ENCODE measurements around the gene TENM4. TPM values are rescaled to one million over a fixed set of nuclear protein-coding genes. Genes with fewer than 3 reads are reported as not detected.

TENM4 gene
- total RNA-seq, 4 donors from 2014 or later = 5.5 to 12.3 (median 8.9) TPM

GRCh38 chr11:78669249-78669648 lies 771.6 kb downstream of the TENM4 start:
- H3K4me3 ChIP-seq = no peak overlapping the region
- TF ChIP-seq CTCF (IDR thresholded peaks at IDR 0.05) (no peak), POLR2A (IDR thresholded peaks at IDR 0.05) (no peak), EP300 (IDR thresholded peaks at IDR 0.05) (no peak), POLR2AphosphoS5 (IDR thresholded peaks at IDR 0.05) (no peak)
- H3K36me3 ChIP-seq = peaks cover 0 to 29% of the 10 kb centered on the region in 2 donors
- H3K27me3 ChIP-seq = no peaks in the 10 kb centered on the region
- no peaks in the 10 kb centered on the region for H3K4me1 ChIP-seq
- ATAC-seq = no peak
- no peaks in the 10 kb centered on the region for H3K9me3 ChIP-seq
- WGBS, 2 donors (ENCODE audit: low coverage in 1 of 2) = 100% methylated on average over 1 of the region's 17 CpGs
- no peak overlapping the region for H3K27ac ChIP-seq

- Histone ChIP-seq H3K9me3 (no peaks in the 10 kb centered on the region), H3K27ac (no peak overlapping the region), H3K27me3 (no peaks in the 10 kb centered on the region), H3K4me1 (no peaks in the 10 kb centered on the region), H3K4me3 (no peak overlapping the region), H3K36me3 (peaks cover 0 to 29% of the 10 kb centered on the region in 2 donors)
- WGBS, 2 donors (ENCODE audit: low coverage in 1 of 2) = 75% methylated on average over 2 of the region's 2 CpGs; no CpG with 5 or more reads in 1 of the 2 donors
- ATAC-seq = no peak
- TF ChIP-seq POLR2A (IDR thresholded peaks at IDR 0.05) (no peak), EP300 (IDR thresholded peaks at IDR 0.05) (no peak), POLR2AphosphoS5 (IDR thresholded peaks at IDR 0.05) (no peak), CTCF (IDR thresholded peaks at IDR 0.05) (no peak)
Observed at GRCh38 chr11:78667461-78667860, 773.4 kb downstream of the TENM4 start.

- ATAC-seq = no peak
- Histone ChIP-seq H3K4me1 (no peaks in the 10 kb centered on the region), H3K36me3 (peaks cover 0 to 24% of the 10 kb centered on the region in 2 donors)
Observed at GRCh38 chr11:78666675-78667160, 774.1 kb downstream of the TENM4 start.

GRCh38 chr11:78664636-78665035 lies 776.2 kb downstream of the TENM4 start:
- H3K4me3 ChIP-seq = no peak overlapping the region
- H3K9me3 ChIP-seq = no peaks in the 10 kb centered on the region
- H3K36me3 ChIP-seq = peaks cover 0 to 5% of the 10 kb centered on the region in 2 donors
- ATAC-seq = no peak
- H3K27me3 ChIP-seq = no peaks in the 10 kb centered on the region
- WGBS, 2 donors (ENCODE audit: low coverage in 1 of 2) = 82 to 100% methylated on average over 1 of the region's 1 CpG
- no peaks in the 10 kb centered on the region for H3K4me1 ChIP-seq
- H3K27ac ChIP-seq = no peak overlapping the region
- TF ChIP-seq POLR2A (IDR thresholded peaks at IDR 0.05) = no peak
- TF ChIP-seq EP300 (IDR thresholded peaks at IDR 0.05) = no peak

More at GRCh38 chr11:78666675-78667160, 774.1 kb downstream of the TENM4 start:
- H3K27ac ChIP-seq = no peak overlapping the region
- H3K9me3 ChIP-seq = no peaks in the 10 kb centered on the region
- no peaks in the 10 kb centered on the region for H3K27me3 ChIP-seq
- TF ChIP-seq CTCF (IDR thresholded peaks at IDR 0.05) = no peak
- TF ChIP-seq EP300 (IDR thresholded peaks at IDR 0.05) = no peak
- no peak for TF ChIP-seq POLR2A (IDR thresholded peaks at IDR 0.05)
- no peak for TF ChIP-seq POLR2AphosphoS5 (IDR thresholded peaks at IDR 0.05)
- H3K4me3 ChIP-seq = no peak overlapping the region

GRCh38 chr11:78662811-78663210 lies 778.0 kb downstream of the TENM4 start:
- WGBS, 2 donors (ENCODE audit: low coverage in 1 of 2) = 89 to 100% methylated on average over 2 of the region's 2 CpGs
- Histone ChIP-seq H3K9me3 (no peaks in the 10 kb centered on the region), H3K36me3 (no peaks in the 10 kb centered on the region), H3K4me3 (no peak overlapping the region), H3K4me1 (no peaks in the 10 kb centered on the region), H3K27me3 (no peaks in the 10 kb centered on the region), H3K27ac (no peak overlapping the region)
- no peak for ATAC-seq
- TF ChIP-seq CTCF (IDR thresholded peaks at IDR 0.05) (no peak), POLR2AphosphoS5 (IDR thresholded peaks at IDR 0.05) (no peak), POLR2A (IDR thresholded peaks at IDR 0.05) (no peak)
